ENCODE results near the gene TYMP. TPM values are rescaled to one million over a fixed set of nuclear protein-coding genes. Genes with fewer than 3 reads are reported as not detected.

The TYMP gene
- total and polyA plus RNA-seq, 2 donors (not counting 1 experiment from before 2014, with no cell fraction given): 43.6 to 45.1 TPM

DNA sequence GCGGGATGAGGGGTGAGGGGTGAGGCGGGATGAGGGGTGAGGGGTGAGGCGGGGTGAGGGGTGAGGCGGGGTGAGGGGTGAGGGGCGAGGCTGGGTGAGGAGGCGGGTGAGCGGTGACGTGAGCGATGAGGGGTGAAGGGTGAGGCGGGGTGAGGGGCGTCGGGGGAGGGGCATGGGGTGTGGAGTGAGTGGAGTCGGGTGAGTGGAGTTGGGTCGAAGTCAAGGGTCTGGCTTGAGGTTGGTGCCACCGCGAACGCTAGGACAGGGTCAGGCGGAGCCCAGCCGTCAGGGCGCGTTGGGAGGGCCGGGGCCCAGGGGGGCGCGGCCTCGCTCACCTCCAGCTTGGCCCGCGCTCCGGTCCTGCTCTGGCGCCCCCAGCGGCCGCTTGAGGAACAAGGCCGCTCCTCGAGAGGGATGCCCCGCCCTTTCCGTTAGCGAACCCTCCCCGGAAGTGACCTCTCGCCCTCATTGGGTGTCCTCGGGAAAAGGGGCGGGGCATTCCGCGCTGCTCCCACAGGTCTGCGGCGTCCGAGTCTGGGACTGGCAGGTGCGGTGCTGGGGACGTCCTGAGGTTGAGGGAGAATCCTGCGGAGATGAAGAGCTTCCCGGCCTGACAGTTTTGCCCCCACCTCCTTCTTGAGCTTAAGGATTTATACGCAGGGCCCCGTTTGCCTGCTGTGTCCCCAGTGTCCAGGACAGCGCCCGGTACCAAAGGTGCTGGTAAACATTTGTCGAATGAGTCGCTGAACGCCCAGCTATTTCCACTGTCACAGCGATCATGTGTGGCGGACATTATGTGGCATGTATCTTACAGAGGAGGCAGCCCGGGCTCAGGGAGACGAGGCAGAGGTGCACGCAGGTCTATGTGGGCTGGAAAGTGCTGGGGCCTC is 33.0 kb upstream of the TYMP start, which contains the start of gene SYCE3:
Gene SYCE3, minus strand, starts transcription at position 397 of the 890 bp plus-strand sequence. CDS start 6,514 bp downstream, outside the sequence.
- Mint-ChIP-seq H3K27ac (peak within 1 kb of the TSS; percentile 87), H3K9me3 (ENCODE audit: insufficient read depth) (no peaks in the 10 kb centered on the region), H3K4me1 (peaks cover 16% of the 10 kb centered on the region), H3K4me3 (peak within 1 kb of the TSS; percentile 87), H3K27me3 (no peaks in the 10 kb centered on the region)
- Histone ChIP-seq H3K4me2 (replicated peaks; ENCODE audit: low read depth, low read length, poor library complexity, severe bottlenecking) (peak within 1 kb of the TSS; percentile 86), H3K9me3 (ENCODE audit: control extremely low read depth in 1 of 3, control insufficient read depth in 2 of 3, insufficient read depth in 1 of 3, low read length in 2 of 3) (no peaks in the 10 kb centered on the region), H3K36me3 (replicated peaks in 1 of 2; ENCODE audit: control extremely low read depth in 1 of 2, control insufficient read depth in 1 of 2, extremely low read depth in 1 of 2, insufficient read depth in 2 of 2, low read length in 1 of 2) (no peaks in the 10 kb centered on the region), H2AFZ (ENCODE audit: insufficient read depth, low read depth, low read length, poor library complexity, severe bottlenecking) (peak within 1 kb of the TSS; percentile 81), H3K4me3 (ENCODE audit: control extremely low read depth in 1 of 5, extremely low read depth in 1 of 5, insufficient read depth in 1 of 5, low read depth in 2 of 5, low read length in 4 of 5) (peak within 1 kb of the TSS; percentile 5 to 83 (median 72)), H3K79me2 (ENCODE audit: control insufficient read depth, insufficient read depth, low read length) (no peaks in the 10 kb centered on the region), H3K4me1 (ENCODE audit: control insufficient read depth in 2 of 2, insufficient read depth in 2 of 2, low read length in 2 of 2) (peaks cover 5 to 9% of the 10 kb centered on the region in 2 donors), H3K27ac (ENCODE audit: low read length in 2 of 2) (peak within 1 kb of the TSS in 1 of 2 donors; percentile 37), H3K27me3 (replicated peaks in 1 of 4; ENCODE audit: control extremely low read depth in 1 of 4, control insufficient read depth in 3 of 4, insufficient read depth in 4 of 4, low read length in 3 of 4) (no peaks in the 10 kb centered on the region), H4K20me1 (ENCODE audit: control insufficient read depth, insufficient read depth, low read length, poor library complexity, severe bottlenecking) (no peaks in the 10 kb centered on the region), H3K9ac (ENCODE audit: low read length) (peak within 1 kb of the TSS; percentile 72)
- ATAC-seq (ENCODE audit: low read depth) (peak; percentile 96), DNase-seq (peak; percentile 97)
- no peak for TF ChIP-seq EZH2 (IDR thresholded peaks at IDR 0.05; ENCODE audit: borderline replicate concordance, insufficient read depth, low read depth, low read length, poor library complexity, severe bottlenecking)
- TF ChIP-seq, protein P1, sequence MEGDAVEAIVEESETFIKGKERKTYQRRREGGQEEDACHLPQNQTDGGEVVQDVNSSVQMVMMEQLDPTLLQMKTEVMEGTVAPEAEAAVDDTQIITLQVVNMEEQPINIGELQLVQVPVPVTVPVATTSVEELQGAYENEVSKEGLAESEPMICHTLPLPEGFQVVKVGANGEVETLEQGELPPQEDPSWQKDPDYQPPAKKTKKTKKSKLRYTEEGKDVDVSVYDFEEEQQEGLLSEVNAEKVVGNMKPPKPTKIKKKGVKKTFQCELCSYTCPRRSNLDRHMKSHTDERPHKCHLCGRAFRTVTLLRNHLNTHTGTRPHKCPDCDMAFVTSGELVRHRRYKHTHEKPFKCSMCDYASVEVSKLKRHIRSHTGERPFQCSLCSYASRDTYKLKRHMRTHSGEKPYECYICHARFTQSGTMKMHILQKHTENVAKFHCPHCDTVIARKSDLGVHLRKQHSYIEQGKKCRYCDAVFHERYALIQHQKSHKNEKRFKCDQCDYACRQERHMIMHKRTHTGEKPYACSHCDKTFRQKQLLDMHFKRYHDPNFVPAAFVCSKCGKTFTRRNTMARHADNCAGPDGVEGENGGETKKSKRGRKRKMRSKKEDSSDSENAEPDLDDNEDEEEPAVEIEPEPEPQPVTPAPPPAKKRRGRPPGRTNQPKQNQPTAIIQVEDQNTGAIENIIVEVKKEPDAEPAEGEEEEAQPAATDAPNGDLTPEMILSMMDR (IDR thresholded peaks at IDR 0.05): peak; percentile 89
- WGBS (ENCODE audit: insufficient coverage): 2% methylated on average over 54 of the region's 61 CpGs
- intact Hi-C loops (cut with micrococcal nuclease): loop anchor here (1.0 to 2.0 kb wide), 7 partner anchors 14 to 66 kb away; partner anchors contain the start of genes ARSA and CHKB
- POLR2A ChIA-PET: interaction anchor here (0.9 to 4.0 kb wide), 9 partner anchors 14 to 58 kb away, joined by 3 to 32 read pairs (median 5); partner anchors contain the start of genes CHKB, SCO2 and TYMP
- CTCF ChIA-PET: interaction anchor here (1.0 to 3.1 kb wide), 18 partner anchors 14 to 311 kb away, joined by 3 to 54 read pairs (median 6); partner anchors contain the start of genes CHKB, HDAC10, KLHDC7B and LMF2

Data from B cell (primary cell).